Astrocyte of the spinal cord (primary cell): ENCODE results near the gene TRIO.

Source experiments
- DNase-seq: peaks from one replicate; pipeline ENCODE4 v3.0.0; 2011; ENCODE audit warnings: low read depth, low spot score
- H3K4me3 ChIP-seq: 2 replicates; pipeline ENCODE4 v1.5.1; 2011; ENCODE audit warnings: low read depth, mild to moderate bottlenecking, low read length, moderate library complexity
- CTCF ChIP-seq: IDR thresholded peaks from 2 replicates; pipeline ENCODE4 v1.5.1; 2012; ENCODE audit warnings: low read depth, mild to moderate bottlenecking, low read length, inconsistent platforms
- in situ Hi-C: cut with HindIII; loops from 2 replicates; pipeline ENCODE4 v1.10.0; 2017; ENCODE audit warnings: low sequenced_read_pairs

The TRIO gene

GRCh38 chr5:14508046-14508445 is 364.9 kb downstream of the TRIO start:
- H3K4me3 ChIP-seq: no peak overlapping the region
- TF ChIP-seq CTCF: no peak
- in situ Hi-C loops: no loop called here
- DNase-seq: no peak

- in situ Hi-C loops: no loop called here
- TF ChIP-seq CTCF: no peak
- DNase-seq: no peak
- H3K4me3 ChIP-seq: no peak overlapping the region
These were observed 366.4 kb downstream of the TRIO start for GRCh38 chr5:14509556-14509955.

GRCh38 chr5:14510156-14510734 is 367.1 kb downstream of the TRIO start:
- no peak overlapping the region for H3K4me3 ChIP-seq
- no peak for DNase-seq
- in situ Hi-C loops: no loop called here
- TF ChIP-seq CTCF: no peak

GRCh38 chr5:14510880-14511279 is 367.7 kb downstream of the TRIO start:
- TF ChIP-seq CTCF: no peak
- no peak overlapping the region for H3K4me3 ChIP-seq
- in situ Hi-C loops: no loop called here
- no peak for DNase-seq

- DNase-seq: no peak
- no peak overlapping the region for H3K4me3 ChIP-seq
- in situ Hi-C loops: no loop called here
- TF ChIP-seq CTCF: no peak
These were observed 369.4 kb downstream of the TRIO start for GRCh38 chr5:14512574-14512973.

- TF ChIP-seq CTCF: no peak
- H3K4me3 ChIP-seq: no peak overlapping the region
- in situ Hi-C loops: no loop called here
- DNase-seq: no peak
These were observed 370.1 kb downstream of the TRIO start for GRCh38 chr5:14513266-14513665.

- TF ChIP-seq CTCF: no peak
- no peak overlapping the region for H3K4me3 ChIP-seq
- in situ Hi-C loops: no loop called here
- DNase-seq: no peak
These were observed 373.8 kb downstream of the TRIO start for GRCh38 chr5:14516901-14517300.
